ENCODE measurements around the gene AK5. TPM values are rescaled to one million over a fixed set of nuclear protein-coding genes. Genes with fewer than 3 reads are reported as not detected.

AK5 gene
- total and polyA plus RNA-seq, 4 donors, result 0.71 to 8.9 (median 2.1) TPM; not detected in 1

DNA sequence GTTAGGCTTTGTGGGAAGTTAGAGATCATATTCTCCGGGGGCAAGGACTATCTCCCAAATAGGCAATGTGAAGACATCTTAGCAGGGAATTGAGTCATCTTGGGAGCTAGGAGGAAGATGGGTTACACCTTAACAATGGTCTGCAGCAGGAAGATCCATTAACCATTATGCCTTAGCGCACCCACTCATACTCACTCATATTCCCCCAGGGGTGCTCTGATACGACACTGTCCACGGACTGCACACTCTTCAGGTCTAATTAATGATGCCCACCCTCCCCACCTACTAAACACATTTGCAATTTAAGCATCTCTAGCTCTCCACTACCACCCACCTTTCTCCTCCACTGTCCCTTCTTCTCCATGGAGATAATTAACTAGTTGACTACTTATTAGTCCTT is 857 bp upstream of the AK5 start:
- H3K27me3 ChIP-seq (ENCODE audit: control insufficient read depth in 1 of 2, insufficient read depth in 2 of 2, low read length in 1 of 2), result no peaks in the 10 kb centered on the region
- 89 to 91% methylated on average over 4 of the region's 4 CpGs for WGBS, 2 donors
- H3K36me3 ChIP-seq (ENCODE audit: control insufficient read depth in 1 of 2, insufficient read depth in 2 of 2, low read length in 1 of 2), result no peaks in the 10 kb centered on the region
- no peak overlapping the region for H3K4me3 ChIP-seq (ENCODE audit: low read length in 2 of 2)
- DNase-seq, result no peak
- no peaks in the 10 kb centered on the region for H3K4me1 ChIP-seq (ENCODE audit: control insufficient read depth in 1 of 2, insufficient read depth in 2 of 2, low read length in 2 of 2)
- ATAC-seq (ENCODE audit: low FRiP score), result no peak
- H3K27ac ChIP-seq (ENCODE audit: low read depth in 1 of 2, low read length in 2 of 2), result no peak overlapping the region
- H3K9me3 ChIP-seq (ENCODE audit: control insufficient read depth, low read length), result no peaks in the 10 kb centered on the region
- intact Hi-C loops (cut with DNase I), result loop anchor here in 1 of 2 donors (10.0 kb wide), 1 partner anchor 254 kb away; no protein-coding TSS in a partner anchor

DNA sequence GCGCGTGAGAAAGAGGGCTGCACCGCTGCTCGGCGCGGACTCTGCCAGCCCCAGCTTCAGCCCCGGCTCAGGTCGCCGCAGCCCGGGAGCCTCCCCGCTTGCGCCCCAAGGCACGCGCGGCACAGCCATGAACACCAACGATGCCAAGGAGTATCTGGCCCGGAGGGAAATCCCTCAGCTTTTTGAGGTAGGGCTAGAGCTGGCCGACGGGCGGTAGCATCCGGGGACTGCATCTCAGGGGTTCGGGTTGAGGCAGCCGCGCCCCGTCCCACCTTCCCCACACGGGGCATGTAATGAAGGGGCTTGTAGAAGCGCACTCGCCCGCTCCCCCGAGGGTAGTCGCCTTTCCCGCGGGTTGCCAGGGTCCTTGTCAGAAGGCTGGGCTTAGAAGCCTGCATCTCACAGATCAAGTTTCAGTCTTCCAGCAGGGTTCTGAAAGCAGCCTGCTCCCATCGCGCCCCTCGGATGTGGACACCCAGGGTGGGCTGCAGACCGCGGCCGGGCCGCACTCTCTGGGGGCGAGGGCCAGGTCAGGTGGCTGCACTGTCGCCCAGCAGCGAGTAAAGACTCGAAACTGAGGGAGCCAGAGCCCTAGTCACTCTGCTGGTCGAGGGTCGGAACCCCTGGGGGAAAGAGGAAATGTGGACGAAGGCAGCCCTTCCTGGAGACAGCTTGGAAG is 507 bp downstream of the AK5 start:
- Histone ChIP-seq H3K36me3 (ENCODE audit: control insufficient read depth in 1 of 2, insufficient read depth in 2 of 2, low read length in 1 of 2) (no peaks in the 10 kb centered on the region), H3K9me3 (ENCODE audit: control insufficient read depth, low read length) (no peaks in the 10 kb centered on the region), H3K4me1 (ENCODE audit: control insufficient read depth in 1 of 2, insufficient read depth in 2 of 2, low read length in 2 of 2) (no peaks in the 10 kb centered on the region), H3K4me3 (ENCODE audit: low read length in 2 of 2) (peak overlapping the region; percentile 45 to 61), H3K27ac (ENCODE audit: low read depth in 1 of 2, low read length in 2 of 2) (no peak overlapping the region), H3K27me3 (ENCODE audit: control insufficient read depth in 1 of 2, insufficient read depth in 2 of 2, low read length in 1 of 2) (no peaks in the 10 kb centered on the region)
- DNase-seq (peak; percentile 32 to 78), ATAC-seq (ENCODE audit: low FRiP score) (peak; percentile 65)
- intact Hi-C loops (cut with DNase I), result loop anchor here in 1 of 2 donors (10.0 kb wide), 1 partner anchor 252 kb away; no protein-coding TSS in a partner anchor
- WGBS, 2 donors, result 0 to 1% methylated on average over 45 to 47 of the region's 47 CpGs

DNA sequence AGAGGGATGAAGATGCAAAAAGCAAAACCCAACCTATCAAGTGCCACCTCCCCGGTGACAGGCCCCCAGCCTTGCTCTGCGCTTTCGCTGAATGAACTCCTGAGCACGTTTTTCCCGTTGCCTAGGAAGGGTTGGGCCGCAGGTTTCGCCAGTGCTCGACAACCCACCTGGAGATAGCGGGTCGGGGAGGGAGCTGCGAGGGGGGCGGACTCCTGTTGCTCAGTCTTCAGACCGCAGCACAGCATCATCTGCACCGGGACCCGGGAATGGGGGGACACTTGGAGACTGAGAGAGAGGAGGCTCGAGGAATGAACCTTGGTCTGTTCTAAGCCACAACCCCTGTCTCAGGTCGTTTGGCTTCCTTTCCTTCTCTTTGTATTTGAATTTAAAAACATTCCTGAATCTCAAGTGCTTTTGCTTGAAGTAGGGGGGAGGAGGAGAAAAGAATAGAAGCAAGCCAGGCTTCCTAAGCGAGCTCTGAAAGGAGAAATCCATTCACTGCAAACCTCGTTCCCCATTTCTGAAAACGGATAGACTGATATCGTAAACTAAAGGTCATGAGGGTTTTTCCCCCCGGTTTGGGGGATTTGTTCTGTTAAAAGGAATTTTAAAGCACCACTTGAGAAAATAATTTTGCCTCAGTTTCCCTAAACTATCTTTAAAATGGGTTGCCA is 1.2 kb downstream of the AK5 start:
- Histone ChIP-seq H3K9me3 (ENCODE audit: control insufficient read depth, low read length) (no peaks in the 10 kb centered on the region), H3K27me3 (ENCODE audit: control insufficient read depth in 1 of 2, insufficient read depth in 2 of 2, low read length in 1 of 2) (no peaks in the 10 kb centered on the region), H3K36me3 (ENCODE audit: control insufficient read depth in 1 of 2, insufficient read depth in 2 of 2, low read length in 1 of 2) (no peaks in the 10 kb centered on the region), H3K4me3 (ENCODE audit: low read length in 2 of 2) (peak overlapping the region; percentile 45 to 61), H3K4me1 (ENCODE audit: control insufficient read depth in 1 of 2, insufficient read depth in 2 of 2, low read length in 2 of 2) (no peaks in the 10 kb centered on the region), H3K27ac (ENCODE audit: low read depth in 1 of 2, low read length in 2 of 2) (no peak overlapping the region)
- WGBS, 2 donors, result 3% methylated on average over 22 of the region's 22 CpGs
- DNase-seq (peak in 1 of 2 donors; percentile 64), ATAC-seq (ENCODE audit: low FRiP score) (no peak)
- intact Hi-C loops (cut with DNase I), result loop anchor here in 1 of 2 donors (10.0 kb wide), 1 partner anchor 252 kb away; no protein-coding TSS in a partner anchor

DNA sequence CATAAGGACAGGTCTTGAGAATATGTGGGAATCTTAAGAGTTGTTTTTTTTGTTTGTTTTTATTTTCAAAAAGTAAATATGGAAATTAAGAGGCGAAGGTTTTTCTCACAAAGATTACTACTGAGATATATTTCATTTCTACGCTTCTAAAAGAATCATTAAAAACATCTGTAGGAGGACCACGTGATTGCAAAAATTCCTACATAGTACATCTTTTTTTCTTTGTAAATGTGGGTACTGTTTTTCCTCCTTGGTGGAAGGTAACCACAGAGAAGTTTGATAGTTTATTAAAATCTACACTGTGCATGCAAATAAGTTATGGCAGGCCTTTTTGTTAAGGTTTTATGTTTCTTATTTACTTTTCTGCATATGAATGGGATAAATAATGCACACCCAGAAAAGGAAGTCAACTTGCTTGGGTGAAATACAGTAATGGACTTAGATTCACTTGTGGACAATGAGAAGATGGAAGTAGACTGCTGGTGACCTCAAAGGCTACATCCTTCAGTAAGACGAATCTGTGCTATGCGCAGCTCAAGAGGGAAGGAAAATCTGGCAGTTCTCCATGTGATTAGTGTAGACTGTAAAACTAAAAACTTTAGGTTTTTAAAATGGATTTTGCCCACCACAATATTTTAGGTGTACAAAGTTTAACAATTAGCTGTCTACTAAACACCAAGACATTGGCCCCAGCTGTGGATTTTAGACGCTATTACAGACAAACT is 2.0 kb downstream of the AK5 start:
- ATAC-seq (ENCODE audit: low FRiP score), result no peak

DNA sequence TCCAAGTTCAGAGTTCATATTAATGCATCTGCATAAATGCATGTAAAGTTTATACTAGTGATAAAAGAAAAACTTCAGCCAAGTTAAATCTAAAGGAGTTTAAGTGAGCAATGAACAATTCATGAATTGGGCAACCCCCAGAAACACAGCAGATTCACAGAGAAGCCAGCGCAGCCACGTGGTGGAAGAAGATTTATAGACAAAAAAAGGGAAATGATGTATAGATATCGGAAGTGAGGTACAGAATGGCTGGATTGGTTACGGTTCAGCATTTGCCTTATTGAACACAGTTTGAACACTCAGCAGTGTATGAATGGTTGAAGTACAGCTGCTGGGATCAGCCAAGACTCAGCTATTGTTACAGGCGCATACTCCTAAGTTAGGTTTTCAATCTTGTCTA is 5.7 kb downstream of the AK5 start:
- intact Hi-C loops (cut with DNase I), result loop anchor here in 1 of 2 donors (10.0 kb wide), 1 partner anchor 247 kb away; no protein-coding TSS in a partner anchor
- H3K4me1 ChIP-seq (ENCODE audit: control insufficient read depth in 1 of 2, insufficient read depth in 2 of 2, low read length in 2 of 2), result no peaks in the 10 kb centered on the region
- H3K9me3 ChIP-seq (ENCODE audit: control insufficient read depth, low read length), result no peaks in the 10 kb centered on the region
- H3K36me3 ChIP-seq (ENCODE audit: control insufficient read depth in 1 of 2, insufficient read depth in 2 of 2, low read length in 1 of 2), result no peaks in the 10 kb centered on the region
- DNase-seq (no peak), ATAC-seq (ENCODE audit: low FRiP score) (no peak)
- H3K27ac ChIP-seq (ENCODE audit: low read depth in 1 of 2, low read length in 2 of 2), result no peak overlapping the region
- H3K27me3 ChIP-seq (ENCODE audit: control insufficient read depth in 1 of 2, insufficient read depth in 2 of 2, low read length in 1 of 2), result no peaks in the 10 kb centered on the region
- no peak overlapping the region for H3K4me3 ChIP-seq (ENCODE audit: low read length in 2 of 2)
- 77 to 79% methylated on average over 5 of the region's 5 CpGs for WGBS, 2 donors

More for the DNA sequence above, 2.0 kb downstream of the AK5 start:
- WGBS, 2 donors, result 72 to 77% methylated on average over 6 of the region's 6 CpGs
- H3K9me3 ChIP-seq (ENCODE audit: control insufficient read depth, low read length), result no peaks in the 10 kb centered on the region
- H3K27me3 ChIP-seq (ENCODE audit: control insufficient read depth in 1 of 2, insufficient read depth in 2 of 2, low read length in 1 of 2), result no peaks in the 10 kb centered on the region
- intact Hi-C loops (cut with DNase I), result loop anchor here in 1 of 2 donors (10.0 kb wide), 1 partner anchor 251 kb away; no protein-coding TSS in a partner anchor
- H3K27ac ChIP-seq (ENCODE audit: low read depth in 1 of 2, low read length in 2 of 2), result no peak overlapping the region
- DNase-seq, result no peak
- H3K4me1 ChIP-seq (ENCODE audit: control insufficient read depth in 1 of 2, insufficient read depth in 2 of 2, low read length in 2 of 2), result no peaks in the 10 kb centered on the region
- H3K4me3 ChIP-seq (ENCODE audit: low read length in 2 of 2), result no peak overlapping the region
- H3K36me3 ChIP-seq (ENCODE audit: control insufficient read depth in 1 of 2, insufficient read depth in 2 of 2, low read length in 1 of 2), result no peaks in the 10 kb centered on the region

DNA sequence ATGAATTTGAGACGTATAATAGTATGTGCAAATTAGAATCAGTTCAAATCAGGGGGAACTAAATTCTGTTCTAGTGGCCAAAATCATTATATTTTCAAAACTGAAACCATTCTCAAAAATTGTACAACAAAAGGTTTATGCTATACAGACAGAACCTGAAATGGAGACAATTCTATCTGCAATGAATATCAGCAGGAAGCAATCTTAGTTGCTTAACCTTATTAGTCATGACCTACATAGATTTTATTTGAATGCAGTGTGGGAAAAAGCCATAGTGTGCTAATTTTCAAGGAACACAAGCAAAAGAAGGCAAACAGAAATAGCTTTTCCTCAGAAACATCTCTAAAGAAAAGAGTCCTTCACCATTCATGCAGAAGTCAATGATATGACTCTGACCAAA is 6.5 kb downstream of the AK5 start:
- no peaks in the 10 kb centered on the region for H3K36me3 ChIP-seq (ENCODE audit: control insufficient read depth in 1 of 2, insufficient read depth in 2 of 2, low read length in 1 of 2)
- H3K9me3 ChIP-seq (ENCODE audit: control insufficient read depth, low read length), result no peaks in the 10 kb centered on the region
- H3K4me3 ChIP-seq (ENCODE audit: low read length in 2 of 2), result no peak overlapping the region
- no peak overlapping the region for H3K27ac ChIP-seq (ENCODE audit: low read depth in 1 of 2, low read length in 2 of 2)
- no peak for ATAC-seq (ENCODE audit: low FRiP score)
- intact Hi-C loops (cut with DNase I), result loop anchor here in 1 of 2 donors (10.0 kb wide), 1 partner anchor 247 kb away; no protein-coding TSS in a partner anchor
- H3K4me1 ChIP-seq (ENCODE audit: control insufficient read depth in 1 of 2, insufficient read depth in 2 of 2, low read length in 2 of 2), result no peaks in the 10 kb centered on the region
- WGBS, 2 donors, result 74 to 81% methylated on average over 1 of the region's 1 CpG
- no peaks in the 10 kb centered on the region for H3K27me3 ChIP-seq (ENCODE audit: control insufficient read depth in 1 of 2, insufficient read depth in 2 of 2, low read length in 1 of 2)
- no peak for DNase-seq

DNA sequence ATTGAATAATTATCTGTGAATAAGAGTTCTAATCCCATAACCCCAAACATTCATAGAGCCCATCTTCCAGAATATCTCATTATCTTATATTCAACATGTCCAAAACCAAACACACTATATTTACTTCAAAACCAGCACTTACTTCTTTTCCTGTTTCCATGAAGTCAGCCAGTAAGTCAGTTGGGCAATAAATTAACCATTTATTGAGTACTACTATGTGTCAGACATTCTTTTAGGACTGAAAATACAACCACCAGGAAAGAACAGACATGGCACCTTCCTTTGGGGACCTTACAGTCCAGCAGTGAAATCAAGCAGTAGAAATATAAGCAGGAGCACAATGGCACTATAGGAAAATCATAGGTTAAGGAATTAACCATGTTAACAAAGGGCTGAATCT is 8.8 kb downstream of the AK5 start:
- H3K27me3 ChIP-seq (ENCODE audit: control insufficient read depth in 1 of 2, insufficient read depth in 2 of 2, low read length in 1 of 2), result no peaks in the 10 kb centered on the region
- ATAC-seq (ENCODE audit: low FRiP score), result no peak
- H3K4me3 ChIP-seq (ENCODE audit: low read length in 2 of 2), result no peak overlapping the region
- H3K4me1 ChIP-seq (ENCODE audit: control insufficient read depth in 1 of 2, insufficient read depth in 2 of 2, low read length in 2 of 2), result no peaks in the 10 kb centered on the region
- DNase-seq, result no peak
- no peaks in the 10 kb centered on the region for H3K9me3 ChIP-seq (ENCODE audit: control insufficient read depth, low read length)
- H3K36me3 ChIP-seq (ENCODE audit: control insufficient read depth in 1 of 2, insufficient read depth in 2 of 2, low read length in 1 of 2), result no peaks in the 10 kb centered on the region
- H3K27ac ChIP-seq (ENCODE audit: low read depth in 1 of 2, low read length in 2 of 2), result no peak overlapping the region
- intact Hi-C loops (cut with DNase I), result no loop called here

DNA sequence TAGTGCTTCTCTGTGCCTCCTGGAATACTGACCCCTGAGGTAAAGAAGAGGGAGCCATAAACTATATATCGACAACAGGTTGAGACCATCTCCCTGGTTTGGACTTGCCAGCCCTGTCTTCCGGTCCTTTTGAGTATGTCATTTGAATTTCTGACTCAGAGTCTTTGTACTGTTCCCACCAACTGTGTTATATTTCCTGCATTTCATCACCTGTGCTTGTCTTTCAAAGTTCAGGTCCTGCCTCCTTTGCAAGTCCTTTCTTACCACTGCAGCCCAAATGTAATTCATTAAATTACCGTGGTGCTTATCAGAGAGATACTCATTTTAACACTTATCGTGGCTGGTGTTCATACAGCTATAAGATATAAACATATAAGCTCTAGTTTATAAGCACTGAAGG is 10.7 kb downstream of the AK5 start:
- Histone ChIP-seq H3K36me3 (ENCODE audit: control insufficient read depth in 1 of 2, insufficient read depth in 2 of 2, low read length in 1 of 2) (no peaks in the 10 kb centered on the region), H3K9me3 (ENCODE audit: control insufficient read depth, low read length) (no peaks in the 10 kb centered on the region), H3K4me1 (ENCODE audit: control insufficient read depth in 1 of 2, insufficient read depth in 2 of 2, low read length in 2 of 2) (no peaks in the 10 kb centered on the region), H3K27me3 (ENCODE audit: control insufficient read depth in 1 of 2, insufficient read depth in 2 of 2, low read length in 1 of 2) (no peaks in the 10 kb centered on the region), H3K27ac (ENCODE audit: low read depth in 1 of 2, low read length in 2 of 2) (no peak overlapping the region), H3K4me3 (ENCODE audit: low read length in 2 of 2) (no peak overlapping the region)
- no peak for DNase-seq
- no peak for ATAC-seq (ENCODE audit: low FRiP score)
- intact Hi-C loops (cut with DNase I), result no loop called here
- 78 to 79% methylated on average over 4 of the region's 4 CpGs for WGBS, 2 donors
